ENCODE measurements around the gene GOSR2. TPM values are rescaled to one million over a fixed set of nuclear protein-coding genes. Genes with fewer than 3 reads are reported as not detected.

Gene GOSR2
- polyA plus RNA-seq, 1 donor from 2014 or later = 41.4 TPM

- Histone ChIP-seq H3K9me2 (ENCODE audit: insufficient read depth, low read length) (no peaks in the 10 kb centered on the region), H3K9me3 (ENCODE audit: low read length) (no peaks in the 10 kb centered on the region), H2AFZ (ENCODE audit: low read depth, low read length) (no peak overlapping the region), H3K79me2 (replicated peaks; ENCODE audit: insufficient read depth, low read length) (no peaks in the 10 kb centered on the region), H3K4me2 (ENCODE audit: low read length) (no peak overlapping the region), H3K9ac (ENCODE audit: low read length) (no peak overlapping the region), H3K4me3 (ENCODE audit: low read length) (no peak overlapping the region), H3K27ac (ENCODE audit: low read length) (no peak overlapping the region), H4K20me1 (ENCODE audit: insufficient read depth) (no peaks in the 10 kb centered on the region), H3K27me3 (ENCODE audit: insufficient read depth, low read depth, low read length) (no peaks in the 10 kb centered on the region), H3F3A (ENCODE audit: insufficient read depth, low read length, poor library complexity, severe bottlenecking) (no peaks in the 10 kb centered on the region), H3K36me3 (ENCODE audit: insufficient read depth, low read length) (no peaks in the 10 kb centered on the region)
- TF ChIP-seq POLR2AphosphoS5 (IDR thresholded peaks at IDR 0.05) (no peak), CTCF (IDR thresholded peaks at IDR 0.05; ENCODE audit: poor library complexity, severe bottlenecking) (no peak), RAD21 (conservative IDR thresholded peaks at IDR 0.05) (no peak), MXI1 (conservative IDR thresholded peaks at IDR 0.05; ENCODE audit: poor library complexity, severe bottlenecking) (no peak), TAF1 (IDR thresholded peaks at IDR 0.05; ENCODE audit: low read depth) (no peak), EZH2 (IDR thresholded peaks at IDR 0.05; ENCODE audit: borderline replicate concordance, insufficient read depth, low read length, poor library complexity, severe bottlenecking) (no peak)
- TF ChIP-seq, protein P1, sequence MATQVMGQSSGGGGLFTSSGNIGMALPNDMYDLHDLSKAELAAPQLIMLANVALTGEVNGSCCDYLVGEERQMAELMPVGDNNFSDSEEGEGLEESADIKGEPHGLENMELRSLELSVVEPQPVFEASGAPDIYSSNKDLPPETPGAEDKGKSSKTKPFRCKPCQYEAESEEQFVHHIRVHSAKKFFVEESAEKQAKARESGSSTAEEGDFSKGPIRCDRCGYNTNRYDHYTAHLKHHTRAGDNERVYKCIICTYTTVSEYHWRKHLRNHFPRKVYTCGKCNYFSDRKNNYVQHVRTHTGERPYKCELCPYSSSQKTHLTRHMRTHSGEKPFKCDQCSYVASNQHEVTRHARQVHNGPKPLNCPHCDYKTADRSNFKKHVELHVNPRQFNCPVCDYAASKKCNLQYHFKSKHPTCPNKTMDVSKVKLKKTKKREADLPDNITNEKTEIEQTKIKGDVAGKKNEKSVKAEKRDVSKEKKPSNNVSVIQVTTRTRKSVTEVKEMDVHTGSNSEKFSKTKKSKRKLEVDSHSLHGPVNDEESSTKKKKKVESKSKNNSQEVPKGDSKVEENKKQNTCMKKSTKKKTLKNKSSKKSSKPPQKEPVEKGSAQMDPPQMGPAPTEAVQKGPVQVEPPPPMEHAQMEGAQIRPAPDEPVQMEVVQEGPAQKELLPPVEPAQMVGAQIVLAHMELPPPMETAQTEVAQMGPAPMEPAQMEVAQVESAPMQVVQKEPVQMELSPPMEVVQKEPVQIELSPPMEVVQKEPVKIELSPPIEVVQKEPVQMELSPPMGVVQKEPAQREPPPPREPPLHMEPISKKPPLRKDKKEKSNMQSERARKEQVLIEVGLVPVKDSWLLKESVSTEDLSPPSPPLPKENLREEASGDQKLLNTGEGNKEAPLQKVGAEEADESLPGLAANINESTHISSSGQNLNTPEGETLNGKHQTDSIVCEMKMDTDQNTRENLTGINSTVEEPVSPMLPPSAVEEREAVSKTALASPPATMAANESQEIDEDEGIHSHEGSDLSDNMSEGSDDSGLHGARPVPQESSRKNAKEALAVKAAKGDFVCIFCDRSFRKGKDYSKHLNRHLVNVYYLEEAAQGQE (IDR thresholded peaks at IDR 0.05; ENCODE audit: borderline replicate concordance) = no peak
Observed at GRCh38 chr17:46895171-46895570, 27.8 kb upstream of the GOSR2 start.

DNA sequence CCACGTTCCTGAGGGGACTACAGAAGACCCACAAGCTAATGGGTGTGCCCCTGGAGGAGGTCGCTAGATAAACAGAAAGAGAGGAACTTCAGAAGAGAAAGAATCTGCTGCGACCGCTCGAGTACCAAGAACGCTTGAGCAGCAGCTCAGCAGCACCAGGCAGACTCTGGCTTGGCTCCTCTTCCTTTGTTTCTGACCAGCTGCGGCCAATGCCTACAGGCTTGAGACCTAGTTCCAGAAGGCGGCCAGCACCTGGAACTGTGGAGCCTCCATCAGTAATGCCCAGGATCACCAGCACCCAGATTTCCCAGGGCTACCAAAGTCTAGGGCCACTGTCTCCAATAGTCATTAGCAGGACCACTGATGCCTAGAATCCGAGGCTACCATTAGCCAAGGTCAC lies 26.0 kb upstream of the GOSR2 start:
- no peaks in the 10 kb centered on the region for H3K9me3 ChIP-seq (ENCODE audit: low read length)
- no peaks in the 10 kb centered on the region for H3K36me3 ChIP-seq (ENCODE audit: insufficient read depth, low read length)
- no peaks in the 10 kb centered on the region for H3F3A ChIP-seq (ENCODE audit: insufficient read depth, low read length, poor library complexity, severe bottlenecking)
- H2AFZ ChIP-seq (ENCODE audit: low read depth, low read length) = no peak overlapping the region
- no peaks in the 10 kb centered on the region for H3K9me2 ChIP-seq (ENCODE audit: insufficient read depth, low read length)
- H3K27me3 ChIP-seq (ENCODE audit: insufficient read depth, low read depth, low read length) = no peaks in the 10 kb centered on the region
- H3K4me3 ChIP-seq (ENCODE audit: low read length) = no peak overlapping the region
- TF ChIP-seq EP300 (conservative IDR thresholded peaks at IDR 0.05; ENCODE audit: poor library complexity, severe bottlenecking) = no peak
- no peak for TF ChIP-seq MXI1 (conservative IDR thresholded peaks at IDR 0.05; ENCODE audit: poor library complexity, severe bottlenecking)
- no peak for TF ChIP-seq POLR2AphosphoS5 (IDR thresholded peaks at IDR 0.05)
- TF ChIP-seq CTCF (IDR thresholded peaks at IDR 0.05; ENCODE audit: poor library complexity, severe bottlenecking) = no peak
- TF ChIP-seq RAD21 (conservative IDR thresholded peaks at IDR 0.05) = no peak
- TF ChIP-seq, protein P1 (IDR thresholded peaks at IDR 0.05; ENCODE audit: borderline replicate concordance) = no peak
- TF ChIP-seq EZH2 (IDR thresholded peaks at IDR 0.05; ENCODE audit: borderline replicate concordance, insufficient read depth, low read length, poor library complexity, severe bottlenecking) = no peak
- no peak for TF ChIP-seq SMC3 (conservative IDR thresholded peaks at IDR 0.05; ENCODE audit: poor library complexity)
- no peak for TF ChIP-seq TAF1 (IDR thresholded peaks at IDR 0.05; ENCODE audit: low read depth)
- no peak overlapping the region for H3K9ac ChIP-seq (ENCODE audit: low read length)
- H3K4me2 ChIP-seq (ENCODE audit: low read length) = no peak overlapping the region
- H3K79me2 ChIP-seq (replicated peaks; ENCODE audit: insufficient read depth, low read length) = no peaks in the 10 kb centered on the region
- no peak overlapping the region for H3K27ac ChIP-seq (ENCODE audit: low read length)
- H4K20me1 ChIP-seq (ENCODE audit: insufficient read depth) = no peaks in the 10 kb centered on the region

Measured in neural cell (in vitro differentiated cells).